ENCODE measurements around the gene KASH5.

KASH5 gene

DNA sequence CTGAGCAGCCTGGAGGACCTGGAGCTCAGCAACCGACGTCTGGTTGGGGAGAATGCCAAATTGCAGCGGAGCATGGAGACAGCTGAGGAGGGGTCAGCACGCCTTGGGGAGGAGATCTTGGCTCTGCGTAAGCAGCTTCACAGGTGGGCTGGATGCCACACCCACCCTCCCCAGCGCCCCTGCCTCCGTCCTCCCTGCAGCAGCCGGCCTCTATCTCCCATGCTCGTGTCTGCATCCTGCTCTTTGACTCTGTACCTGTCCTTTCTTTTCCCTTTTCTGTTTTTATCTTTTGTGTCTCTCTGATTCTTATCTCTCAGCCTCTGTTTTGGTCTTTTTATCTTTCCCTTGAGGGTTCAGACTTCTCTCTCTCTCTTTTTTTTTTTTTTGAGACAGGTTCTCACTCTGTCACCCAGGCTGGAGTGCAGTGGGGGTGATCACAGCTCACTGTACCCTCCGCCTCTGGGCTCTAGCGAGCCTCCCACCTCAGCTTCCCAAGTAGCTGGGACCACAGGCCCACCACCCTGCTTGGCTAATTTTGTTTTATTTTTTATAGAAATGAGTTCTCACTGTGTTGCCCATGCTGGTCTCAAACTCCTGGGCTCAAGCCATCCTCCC lies 10.1 kb downstream of the KASH5 start:
- no peak for TF ChIP-seq CTCF (IDR thresholded peaks at IDR 0.05; ENCODE audit: insufficient read depth, low read depth, low read length, missing control alignments)
- no peak for DNase-seq (ENCODE audit: low read depth)
- no peak overlapping the region for H3K4me3 ChIP-seq (ENCODE audit: low read length)

- TF ChIP-seq CTCF (IDR thresholded peaks at IDR 0.05; ENCODE audit: insufficient read depth, low read depth, low read length, missing control alignments): no peak
- H3K4me3 ChIP-seq (ENCODE audit: low read length): no peak overlapping the region
Observed at GRCh38 chr19:49398931-49399330, 10.9 kb downstream of the KASH5 start.

GRCh38 chr19:49400029-49400428 lies 12.0 kb downstream of the KASH5 start:
- TF ChIP-seq CTCF (IDR thresholded peaks at IDR 0.05; ENCODE audit: insufficient read depth, low read depth, low read length, missing control alignments): no peak
- H3K4me3 ChIP-seq (ENCODE audit: low read length): no peak overlapping the region
- DNase-seq (ENCODE audit: low read depth): peak; percentile 45

More at GRCh38 chr19:49398931-49399330, 10.9 kb downstream of the KASH5 start:
- DNase-seq (ENCODE audit: low read depth): no peak

GRCh38 chr19:49403404-49404187 lies 15.5 kb downstream of the KASH5 start:
- no peak overlapping the region for H3K4me3 ChIP-seq (ENCODE audit: low read length)
- no peak for DNase-seq (ENCODE audit: low read depth)
- TF ChIP-seq CTCF (IDR thresholded peaks at IDR 0.05; ENCODE audit: insufficient read depth, low read depth, low read length, missing control alignments): no peak

DNA sequence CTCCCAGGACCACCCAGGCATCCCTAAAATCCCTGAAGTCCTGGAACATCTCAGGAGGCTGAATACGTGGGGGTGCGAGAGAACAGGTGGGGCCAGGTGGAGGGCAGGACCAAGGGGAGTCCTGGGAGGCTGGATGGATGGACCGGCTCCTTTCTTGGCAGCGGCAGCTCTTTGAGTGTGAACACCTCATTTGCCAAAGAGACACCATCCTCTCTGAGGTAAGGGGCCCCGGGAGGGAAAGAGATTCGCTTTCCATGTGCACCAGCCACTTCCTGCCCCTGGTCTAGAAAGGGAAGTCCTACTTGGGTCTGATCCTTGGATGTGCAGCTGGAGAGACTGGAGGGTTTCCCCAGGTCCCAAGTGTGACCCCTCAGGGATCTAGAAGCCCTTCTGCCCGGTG lies 19.0 kb downstream of the KASH5 start:
- H3K4me3 ChIP-seq (ENCODE audit: low read length): no peak overlapping the region
- no peak for TF ChIP-seq CTCF (IDR thresholded peaks at IDR 0.05; ENCODE audit: insufficient read depth, low read depth, low read length, missing control alignments)
- no peak for DNase-seq (ENCODE audit: low read depth)

- no peak for DNase-seq (ENCODE audit: low read depth)
- TF ChIP-seq CTCF (IDR thresholded peaks at IDR 0.05; ENCODE audit: insufficient read depth, low read depth, low read length, missing control alignments): no peak
- no peak overlapping the region for H3K4me3 ChIP-seq (ENCODE audit: low read length)
Observed at GRCh38 chr19:49407482-49408015, 19.5 kb downstream of the KASH5 start.

Data from epithelial cell of esophagus (primary cell).